ENCODE results near the gene TMEM134.

GRCh38 chr11:67505605-67506396 lies 36.8 kb upstream of the TMEM134 start:
- peak; percentile 75 to 82 for TF ChIP-seq POLR2A (IDR thresholded peaks at IDR 0.05)
- TF ChIP-seq CTCF (IDR thresholded peaks at IDR 0.05): peak; percentile 96 to 99 (median 98)

Measured in Peyer's patch (tissue), 4 donors.